ENCODE results near the gene SSH2.

- no peak for TF ChIP-seq EZH2 (optimal IDR thresholded peaks at IDR 0.05; ENCODE audit: low read depth, low read length)
- no peak for TF ChIP-seq CTCF (IDR thresholded peaks at IDR 0.05; ENCODE audit: low read length)
Measured at GRCh38 chr17:29918016-29918415, 12.0 kb downstream of the SSH2 start.
